ENCODE measurements around the gene TBK1.

Gene TBK1

DNA sequence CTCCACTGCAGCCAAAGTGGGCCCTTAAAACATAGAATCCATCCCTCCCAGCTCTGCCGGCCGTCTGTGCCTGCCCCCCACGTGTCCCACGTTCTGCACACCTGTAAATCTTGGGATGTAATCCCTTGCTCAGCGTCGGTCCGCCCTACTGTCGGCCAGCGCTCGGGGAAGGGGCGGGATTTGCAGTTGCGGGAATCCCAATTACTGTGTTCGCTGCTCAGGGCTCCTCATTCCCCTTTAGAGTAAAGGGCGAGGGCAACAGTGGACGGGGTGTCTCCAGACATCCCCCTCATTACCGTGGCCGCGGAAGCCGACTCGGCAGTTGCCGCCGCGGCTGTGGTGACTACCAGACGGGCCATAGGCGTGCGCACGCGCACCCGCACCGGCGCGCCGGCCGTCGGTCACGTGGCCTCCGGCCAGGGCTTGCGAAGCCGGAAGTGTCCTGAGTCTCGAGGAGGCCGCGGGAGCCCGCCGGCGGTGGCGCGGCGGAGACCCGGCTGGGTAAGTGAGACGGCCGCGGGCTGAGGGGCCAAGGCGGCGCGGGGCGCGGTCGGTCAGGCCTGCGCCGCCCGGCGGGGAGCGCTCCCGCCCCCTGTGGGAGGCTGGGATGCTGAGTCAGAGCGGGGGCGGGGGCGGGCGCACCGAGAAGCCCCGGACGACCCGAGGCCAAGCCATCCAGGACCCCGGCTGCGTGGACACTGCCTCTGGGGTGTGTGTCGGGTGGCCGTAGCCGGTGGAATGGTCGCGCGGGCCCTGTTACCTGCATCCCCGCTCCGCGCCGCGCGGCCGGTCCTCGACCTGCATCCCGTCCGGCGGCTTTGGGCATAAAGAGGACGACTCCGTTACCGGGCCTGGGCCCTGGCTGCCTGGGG, at the start of gene TBK1:
Gene TBK1 (plus strand): TSS at position 434 of the 872 bp plus-strand sequence. CDS start 3,751 bp downstream, outside the sequence.
- DNase-seq = peak; percentile 76

DNA sequence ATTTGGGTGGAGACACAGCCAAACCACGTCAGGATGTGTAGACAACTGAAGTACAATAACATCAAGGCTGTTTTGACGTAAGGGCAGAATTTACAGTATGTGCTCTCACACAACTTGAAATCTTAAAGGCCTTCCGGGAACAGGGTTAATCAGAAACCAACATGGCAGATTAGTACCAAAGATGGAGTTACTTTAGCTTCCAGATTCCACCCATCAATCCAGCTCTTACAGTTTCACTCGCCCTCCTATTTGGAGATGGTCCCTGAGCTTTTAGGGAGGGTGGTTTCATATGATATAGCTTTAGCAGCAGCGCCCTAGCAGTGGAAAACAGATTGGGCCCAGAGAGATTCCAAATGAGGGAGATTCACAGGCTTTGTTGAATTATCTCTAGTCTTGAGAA, 49.7 kb upstream of the TBK1 start:
- no peak for DNase-seq

DNA sequence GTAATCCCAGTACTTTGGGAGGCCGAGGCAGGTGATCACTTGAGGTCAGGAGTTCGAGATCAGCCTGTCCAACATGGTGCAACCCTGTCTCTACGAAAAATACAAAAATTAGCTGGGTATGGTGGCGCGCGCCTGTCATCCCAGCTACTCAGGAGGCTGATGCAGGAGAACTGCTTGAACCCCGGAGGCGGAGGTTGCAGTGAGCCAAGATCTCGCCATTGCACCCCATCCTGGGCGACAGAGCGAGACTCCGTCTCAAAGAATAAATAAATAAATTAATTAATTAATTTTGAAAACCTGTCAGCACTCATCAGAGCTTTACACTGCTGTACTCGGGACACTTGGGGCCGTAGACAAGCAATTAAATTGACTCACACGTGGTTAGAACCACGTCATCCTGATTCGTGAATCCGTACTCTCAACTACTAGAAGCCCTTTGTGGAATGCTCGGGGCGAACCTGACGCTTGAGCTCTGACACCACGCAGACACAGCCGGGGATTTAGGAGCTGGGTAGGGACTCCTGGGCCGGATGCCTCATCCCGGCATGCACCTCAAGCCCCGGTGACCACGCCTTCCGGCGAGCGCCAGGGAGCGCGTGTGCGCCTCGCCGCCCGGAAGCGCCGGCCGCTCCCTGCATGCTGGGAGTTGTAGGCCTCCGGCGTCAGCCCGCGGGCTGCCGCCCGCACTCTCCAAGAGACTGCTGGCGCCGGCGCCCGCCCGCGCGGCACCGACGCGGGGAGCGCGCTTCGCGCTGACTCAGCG, 48.0 kb upstream of the TBK1 start, which contains the start of gene XPOT:
Gene XPOT (plus strand): TSS at position 686 of the 763 bp plus-strand sequence. CDS start 5,644 bp downstream, outside the sequence.
- peak; percentile 99 for DNase-seq

DNA sequence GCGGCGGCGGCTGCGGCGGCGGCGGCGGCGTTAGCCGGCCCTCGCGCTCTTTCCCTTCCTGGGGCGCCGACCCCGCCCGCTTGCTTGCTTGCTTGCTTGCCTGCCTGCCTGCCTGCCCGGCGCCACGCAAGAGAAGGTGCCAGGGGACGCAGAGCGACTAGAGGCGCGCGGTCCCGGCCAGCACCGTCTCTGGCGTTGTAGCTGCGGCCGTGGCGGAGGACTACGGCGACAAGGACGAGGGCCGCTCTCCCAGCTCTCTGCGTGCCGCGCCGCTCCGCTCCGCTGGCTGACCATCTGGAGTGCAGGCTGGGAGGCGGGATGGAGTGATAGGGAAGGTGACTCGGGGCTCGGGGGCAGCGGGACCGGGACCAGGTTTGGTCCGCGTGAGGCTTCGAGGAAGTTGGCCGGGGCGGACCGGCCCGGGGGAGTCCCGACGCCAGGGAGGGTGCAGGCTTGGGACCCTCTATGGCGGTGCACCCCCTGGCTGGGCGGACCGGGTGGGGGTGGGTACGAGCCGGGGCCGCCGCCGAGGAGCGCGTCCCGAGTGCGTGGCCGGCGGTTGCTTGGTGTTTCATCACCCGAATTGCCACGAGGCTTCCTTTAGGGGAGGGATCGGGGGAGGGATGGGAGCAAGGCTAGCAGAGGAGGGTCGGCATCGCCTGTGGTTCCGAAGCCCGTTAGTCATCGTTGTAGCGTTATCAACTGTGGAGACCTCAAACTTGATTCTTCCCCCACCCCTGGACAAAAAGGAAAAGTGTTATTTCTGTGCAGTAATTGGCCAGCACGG, 47.3 kb upstream of the TBK1 start:
- peak; percentile 95 for DNase-seq

DNA sequence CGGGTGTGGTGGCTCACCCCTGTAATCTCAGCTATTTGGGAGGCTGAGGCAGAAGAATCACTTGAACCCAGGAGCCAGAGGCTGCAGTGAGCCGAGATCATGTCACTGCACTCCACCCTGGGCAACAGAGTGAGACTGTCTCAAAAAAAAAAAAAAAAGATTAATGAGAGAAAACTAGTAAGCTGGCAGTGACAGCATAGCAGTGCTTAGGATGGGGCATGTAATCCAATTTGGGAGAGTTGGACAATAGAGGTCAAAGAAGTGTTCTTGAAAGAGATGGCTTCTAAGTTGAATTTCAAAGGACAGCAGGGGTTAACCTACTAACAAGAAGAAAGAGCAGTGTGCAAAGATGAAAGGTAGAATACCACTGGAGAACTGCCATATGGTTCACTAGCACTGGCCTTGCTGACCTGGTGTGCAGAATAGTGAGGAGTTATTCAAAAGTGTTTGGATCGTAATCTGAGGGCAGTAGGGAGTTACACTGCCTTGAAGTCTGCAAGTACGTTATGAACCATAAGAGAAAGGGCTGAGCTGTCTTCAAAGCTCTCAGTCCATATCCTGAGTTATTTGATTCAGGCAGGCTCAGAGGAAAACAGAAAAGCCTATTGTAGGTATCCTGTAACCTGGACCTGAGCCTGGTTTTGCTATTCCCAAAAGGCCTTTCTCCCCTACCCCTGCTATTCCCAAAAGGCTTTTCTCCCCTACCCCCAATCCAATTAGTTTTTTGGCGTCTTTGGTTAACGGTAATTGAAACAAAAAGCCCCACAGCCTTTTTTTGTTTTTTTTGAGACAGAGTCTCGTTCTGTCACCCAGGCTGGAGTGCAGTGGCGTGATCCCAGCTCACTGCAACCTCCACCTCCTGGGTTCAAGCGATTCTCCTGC, 44.3 kb upstream of the TBK1 start:
- no peak for DNase-seq

DNA sequence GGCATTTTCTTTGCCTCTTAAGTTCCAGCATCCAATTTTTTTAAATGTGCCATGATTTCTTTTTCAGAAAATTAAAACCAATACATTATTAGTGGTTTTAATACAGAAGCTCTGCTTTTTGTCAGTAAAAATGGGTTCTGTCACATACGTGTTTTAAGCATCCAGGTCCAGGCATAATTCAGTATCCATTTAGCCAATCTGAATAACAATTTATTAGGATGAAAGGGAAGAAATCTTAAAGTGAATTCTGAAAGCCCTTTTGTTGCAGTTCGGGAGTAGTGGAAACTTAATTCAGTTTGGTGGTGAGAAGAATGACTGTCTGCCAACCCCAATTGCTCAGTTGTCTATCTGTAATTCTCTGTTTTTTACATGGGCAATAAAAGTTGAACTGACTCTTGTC, 40.5 kb upstream of the TBK1 start:
- no peak for DNase-seq

DNA sequence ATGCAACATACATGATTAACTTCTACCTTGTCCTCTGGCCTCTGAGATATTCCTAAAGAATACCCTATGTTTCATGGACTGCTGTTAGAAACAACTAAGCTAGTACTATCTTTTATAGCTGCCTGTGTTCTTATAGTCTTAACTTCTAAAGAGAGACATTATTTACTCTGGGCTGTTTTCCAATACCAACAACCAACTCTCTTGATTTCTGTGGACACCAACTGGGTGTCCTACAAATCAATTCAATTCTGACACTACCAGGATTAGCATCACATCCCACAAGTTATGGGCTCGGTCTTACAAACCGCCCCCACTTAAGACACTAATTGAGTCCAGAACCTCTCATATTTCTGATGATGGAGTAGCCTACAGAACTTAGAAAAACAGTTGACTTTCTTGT, 39.5 kb upstream of the TBK1 start:
- peak; percentile 68 for DNase-seq

DNA sequence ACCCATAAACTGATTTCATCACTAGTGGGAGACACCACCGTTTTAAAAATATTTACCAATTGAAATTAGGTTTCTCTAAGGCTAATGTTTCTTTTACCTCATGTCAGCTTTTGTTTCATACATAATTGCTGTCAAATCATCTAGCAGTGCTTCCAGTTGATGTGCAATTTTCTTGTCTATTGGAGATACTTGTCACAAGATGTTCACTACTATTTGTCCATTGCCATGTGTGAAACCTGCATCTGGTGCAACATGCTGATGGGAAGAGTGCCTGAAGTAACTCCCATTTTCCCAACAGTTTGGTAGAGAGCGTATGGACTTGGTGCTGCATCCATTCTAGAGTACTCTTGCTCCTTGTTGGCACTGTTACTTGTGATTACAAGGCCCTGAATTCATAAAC, 38.0 kb upstream of the TBK1 start:
- no peak for DNase-seq

DNA sequence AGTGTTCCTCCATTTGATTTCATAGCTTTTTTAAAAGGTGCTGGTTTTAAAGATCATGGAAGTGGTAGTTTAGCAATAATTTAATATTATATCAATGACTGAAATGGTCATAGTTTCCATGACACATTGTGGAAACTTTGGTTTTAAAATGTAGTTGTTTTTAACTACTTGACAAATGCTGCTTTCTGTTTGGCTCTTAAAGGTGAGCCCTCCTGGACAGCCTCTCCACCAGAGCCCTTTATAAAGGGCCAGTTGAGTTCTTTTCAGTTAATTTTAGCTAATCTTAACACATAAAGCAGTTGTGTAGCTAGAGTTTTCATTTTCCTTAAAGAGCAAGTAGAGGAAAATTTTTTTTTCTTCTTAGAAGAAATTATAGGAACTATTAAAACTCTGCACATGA, 33.7 kb upstream of the TBK1 start:
- no peak for DNase-seq

DNA sequence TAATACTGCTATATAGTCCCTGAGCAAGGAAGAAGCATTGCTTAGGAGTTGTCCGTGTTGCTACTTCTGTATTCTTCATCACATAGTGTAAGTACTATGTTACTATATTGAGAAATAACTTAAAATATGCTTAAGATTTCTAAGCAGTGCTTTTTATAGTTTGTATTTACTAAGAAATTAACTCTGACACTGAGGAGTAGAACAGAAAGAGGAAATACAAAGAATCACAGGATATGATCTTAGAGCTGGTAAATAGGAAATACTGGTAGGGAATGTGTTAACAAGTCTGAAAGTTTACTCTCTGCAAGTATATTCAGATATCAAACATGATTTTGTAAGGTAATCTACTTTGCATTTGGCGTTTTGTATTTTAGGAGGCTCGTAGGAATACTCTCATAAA, 32.2 kb upstream of the TBK1 start:
- no peak for DNase-seq

DNA sequence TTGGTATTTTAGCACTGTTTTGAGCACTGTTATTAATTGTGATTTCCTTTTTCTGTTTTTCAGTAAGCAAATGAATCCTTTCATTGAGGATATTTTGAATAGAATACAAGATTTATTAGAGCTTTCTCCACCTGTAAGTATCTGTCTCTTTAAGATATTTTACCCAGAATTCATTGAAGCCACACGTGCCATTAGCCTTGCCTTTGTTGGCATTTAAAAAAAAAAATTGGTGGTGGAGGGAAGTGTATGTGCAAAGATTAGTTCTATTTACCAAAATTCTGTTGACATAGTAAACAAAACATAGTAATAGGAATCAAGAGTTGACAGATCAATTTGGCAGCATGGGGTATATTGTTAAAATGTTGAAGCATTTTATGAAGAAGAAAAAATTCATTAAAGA, 23.9 kb upstream of the TBK1 start:
- DNase-seq = no peak

DNA sequence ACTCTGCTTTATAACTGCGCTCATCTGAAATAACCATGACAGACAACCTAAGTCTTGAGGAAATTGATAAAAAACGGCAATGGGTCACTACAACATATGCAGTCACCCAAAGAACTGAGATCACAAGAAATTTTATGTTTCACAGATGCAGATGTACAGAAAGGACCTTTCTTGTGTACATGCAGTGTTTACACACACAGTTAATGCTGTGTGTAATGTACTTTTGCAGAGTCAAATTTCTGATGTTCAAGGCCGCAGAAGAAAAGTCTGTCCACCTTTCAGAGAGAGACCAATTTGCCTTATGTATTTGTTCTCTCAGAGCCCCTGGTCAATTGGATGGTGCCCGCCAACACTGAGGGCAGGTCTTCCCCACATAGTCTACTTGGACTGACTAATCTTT, 23.0 kb upstream of the TBK1 start:
- no peak for DNase-seq

DNA sequence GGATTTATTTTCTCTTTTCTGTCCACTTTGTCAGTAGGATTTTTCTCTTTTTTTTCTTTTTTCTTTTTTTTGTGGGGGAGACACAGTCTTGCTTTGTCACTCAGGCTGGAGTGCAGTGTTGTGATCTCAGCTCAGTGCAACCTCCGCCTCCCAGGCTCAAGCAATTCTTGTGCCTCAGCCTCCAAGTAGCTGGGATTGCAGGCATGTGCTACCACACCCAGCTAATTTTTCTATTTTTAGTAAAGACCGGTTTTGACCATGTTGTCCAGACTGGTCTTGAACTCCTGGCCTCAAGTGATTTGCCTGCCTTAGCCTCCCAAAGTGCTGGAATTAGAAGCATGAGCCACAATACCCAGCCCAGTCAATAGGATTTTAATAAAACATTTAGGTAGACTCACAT, 21.0 kb upstream of the TBK1 start:
- no peak for DNase-seq

DNA sequence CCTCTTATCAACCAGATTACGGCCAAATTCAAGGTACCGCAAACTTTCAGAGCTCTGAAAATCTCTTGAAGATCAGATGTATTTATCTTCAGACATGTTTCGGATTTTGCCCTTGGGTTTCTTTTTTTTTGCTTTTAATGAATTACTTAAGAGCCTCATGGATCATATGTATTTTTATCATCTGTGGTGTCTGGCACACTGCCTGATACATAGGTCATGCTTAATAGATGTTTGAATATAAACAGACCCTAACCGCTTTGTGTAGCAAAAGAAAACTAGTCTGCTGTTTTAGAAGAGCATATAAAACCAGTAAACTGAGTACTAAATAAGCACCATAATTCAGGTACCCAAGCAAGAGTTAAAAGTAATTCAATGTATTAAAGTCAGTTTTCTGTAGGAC, 20.1 kb upstream of the TBK1 start:
- DNase-seq = peak; percentile 41

DNA sequence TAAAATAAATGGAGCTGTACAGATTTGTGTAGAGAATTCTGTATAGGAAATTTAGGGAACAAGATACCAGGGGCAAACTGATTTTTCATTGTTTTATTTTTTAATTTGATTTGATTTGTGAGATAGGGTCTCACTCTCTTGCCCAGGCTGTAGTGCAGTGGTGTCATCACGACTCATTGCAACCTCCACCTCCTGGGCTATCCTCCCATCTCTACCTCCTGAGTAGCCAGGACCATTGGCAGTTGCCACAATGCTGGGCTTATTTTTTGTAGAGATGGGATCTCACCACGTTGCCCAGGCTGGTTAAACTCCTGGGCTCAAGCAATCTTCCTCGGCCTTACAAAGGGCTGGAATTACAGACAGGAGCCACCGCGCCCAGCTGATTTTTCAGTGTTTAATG, 18.0 kb upstream of the TBK1 start:
- no peak for DNase-seq

DNA sequence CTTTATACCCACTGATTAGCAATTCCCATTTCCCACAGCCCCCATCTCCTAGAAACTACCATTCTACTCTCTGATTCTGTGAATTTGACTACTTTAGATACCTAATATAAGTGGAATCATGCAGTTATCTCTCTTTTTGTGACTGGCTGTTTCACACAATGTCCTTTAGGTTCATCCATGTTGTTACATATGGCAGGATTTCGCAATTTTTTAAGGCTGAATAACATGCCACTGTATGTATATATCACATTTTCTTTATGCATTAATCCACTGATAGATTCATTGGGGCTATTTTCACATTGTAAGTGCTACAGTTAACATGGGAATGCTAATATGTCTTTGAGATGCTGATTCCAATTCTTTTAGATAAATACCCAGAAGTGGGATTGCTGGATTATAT, 11.8 kb upstream of the TBK1 start:
- no peak for DNase-seq

DNA sequence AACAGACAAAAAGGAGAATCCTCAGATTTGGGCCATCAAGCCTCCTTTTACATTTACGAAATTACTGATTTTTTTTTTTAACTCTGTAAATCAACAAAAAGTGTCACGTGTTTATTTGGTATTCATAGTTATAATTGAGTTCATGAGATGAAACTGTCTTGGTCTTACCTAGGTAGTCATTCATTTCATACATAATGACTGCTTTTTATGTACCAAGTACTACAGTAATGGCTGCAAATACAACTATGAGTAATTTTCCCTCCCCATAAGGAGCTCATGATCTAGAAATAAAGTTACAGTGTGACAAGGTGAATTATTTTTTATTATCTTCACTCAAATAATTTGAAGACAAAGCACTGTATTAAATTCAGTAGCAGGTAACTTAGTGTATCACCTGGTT, 6.4 kb upstream of the TBK1 start:
- DNase-seq = no peak

DNA sequence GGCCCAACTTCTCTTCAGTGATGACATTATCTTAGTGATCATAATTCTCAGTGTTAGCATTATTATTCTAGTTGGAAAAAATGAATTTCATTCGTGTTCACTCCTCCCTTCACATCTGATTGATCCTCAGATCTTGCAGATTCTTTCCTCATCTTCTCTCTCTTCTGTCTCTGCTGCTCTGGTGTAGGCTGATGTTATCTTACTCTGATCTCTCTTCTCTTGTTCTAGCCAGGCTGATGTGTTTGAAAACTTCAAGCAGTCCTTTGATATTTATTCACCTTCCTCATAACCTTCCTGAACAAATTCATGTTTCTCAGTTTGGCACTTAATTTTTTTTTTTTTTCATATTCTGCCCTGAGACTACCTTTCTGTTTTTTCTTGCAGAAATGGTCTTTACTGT, 5.6 kb upstream of the TBK1 start:
- DNase-seq = no peak

DNA sequence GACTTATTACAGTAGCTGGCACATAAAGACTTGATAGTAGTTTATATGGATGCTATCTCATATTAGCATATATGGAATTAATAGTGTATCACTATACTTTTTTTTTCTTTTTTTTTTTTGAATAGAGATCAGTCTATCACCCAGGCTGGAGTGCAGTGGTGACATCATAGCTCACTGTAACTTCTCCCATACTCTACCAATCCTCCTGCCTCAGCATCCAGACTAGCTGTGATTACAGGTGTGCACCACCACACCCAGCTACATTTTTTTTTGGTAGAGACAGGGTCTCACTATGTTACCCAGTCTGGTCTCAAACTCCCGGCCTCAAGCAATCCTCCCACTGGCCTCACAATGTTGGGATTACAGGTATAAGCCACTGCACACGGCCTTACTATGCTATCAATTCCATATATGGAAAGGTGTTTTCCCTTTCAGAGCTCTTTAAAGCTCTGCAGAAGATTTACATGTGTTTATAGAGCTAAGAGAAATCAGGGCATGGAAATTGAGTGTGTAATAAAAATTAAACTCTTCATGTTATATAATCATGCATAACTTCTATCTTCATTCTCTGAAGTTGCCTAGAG, 1.8 kb upstream of the TBK1 start:
- DNase-seq = no peak

DNA sequence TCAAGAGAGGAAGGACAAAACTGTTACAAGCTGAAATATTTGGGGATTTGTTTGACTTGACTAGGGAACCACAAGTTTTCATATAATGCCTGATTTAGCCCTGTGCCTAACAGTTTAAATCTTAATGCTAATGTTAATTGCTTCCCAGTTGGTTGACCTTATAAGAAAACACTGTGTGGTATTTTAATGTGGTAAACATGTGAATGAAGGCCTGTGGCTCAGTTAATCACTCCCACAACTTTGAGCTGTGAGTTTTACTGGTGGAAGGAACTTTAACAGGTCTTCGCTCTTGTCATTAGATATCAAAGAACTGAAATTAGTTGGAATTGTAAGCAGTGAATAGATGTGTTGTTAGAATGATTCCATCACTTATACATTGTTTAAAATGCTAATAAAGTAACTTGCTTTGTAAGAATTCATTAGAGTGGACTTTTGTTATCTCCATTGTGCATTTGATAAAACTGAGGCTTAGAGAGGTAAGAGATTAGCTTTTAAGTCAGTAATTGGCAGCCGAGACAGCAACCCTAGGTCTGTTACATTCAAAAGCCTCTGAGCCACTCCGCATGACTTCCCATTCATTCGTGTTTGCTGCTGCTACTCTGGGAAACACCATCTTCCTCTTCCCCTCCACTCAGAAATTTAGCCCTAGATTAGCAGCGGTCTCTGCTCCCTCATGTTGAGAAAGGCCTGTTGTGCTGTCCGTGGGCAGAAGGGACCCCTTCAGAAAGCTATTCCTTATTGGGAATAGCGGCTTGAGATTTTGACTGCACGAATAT, 1.0 kb upstream of the TBK1 start:
- DNase-seq = peak; percentile 29
